Stimulated activated naive B cell treated with anti-CD40 and anti-IgM and Interleukin-4, amounts not matched to agents 10 μg/mL and 1 μg/mL and 100 μg/mL, for 72 hours (primary cell): ENCODE data around the gene FGF23.

Experiments
- ATAC-seq, 2 donors: fragments of 150-1000 bp; cut with Tn5 transposase; replicated peaks; 2 replicates each; pipeline ENCODE4 v1.10.0; 2021; ENCODE audit warnings: moderate library complexity in 1 of 2
- DNase-seq: peaks from one replicate; pipeline ENCODE4 v3.0.0; 2021
- H3K27ac Mint-ChIP-seq: one replicate; pipeline ENCODE4 v1.8.0; 2022; ENCODE audit warnings: mild to moderate bottlenecking, mixed read lengths
- H3K27me3 Mint-ChIP-seq, 2 donors: one replicate each; pipeline ENCODE4 v1.8.0; 2022; ENCODE audit warnings: mixed read lengths in 2 of 2
- H3K36me3 Mint-ChIP-seq, 2 donors: one replicate each; pipeline ENCODE4 v1.8.0; 2022; ENCODE audit warnings: mixed read lengths in 2 of 2, mild to moderate bottlenecking in 1 of 2
- H3K4me1 Mint-ChIP-seq, 2 donors: one replicate each; pipeline ENCODE4 v1.8.0; 2022; ENCODE audit warnings: mixed read lengths in 2 of 2, mild to moderate bottlenecking in 1 of 2
- H3K4me3 Mint-ChIP-seq, 2 donors: one replicate each; pipeline ENCODE4 v1.8.0; 2022; ENCODE audit warnings: mild to moderate bottlenecking in 2 of 2, mixed read lengths in 2 of 2, moderate library complexity in 1 of 2
- H3K9me3 Mint-ChIP-seq, 2 donors: one replicate each; pipeline ENCODE4 v1.8.0; 2022; ENCODE audit warnings: mixed read lengths in 2 of 2, mild to moderate bottlenecking in 1 of 2

The FGF23 gene

DNA sequence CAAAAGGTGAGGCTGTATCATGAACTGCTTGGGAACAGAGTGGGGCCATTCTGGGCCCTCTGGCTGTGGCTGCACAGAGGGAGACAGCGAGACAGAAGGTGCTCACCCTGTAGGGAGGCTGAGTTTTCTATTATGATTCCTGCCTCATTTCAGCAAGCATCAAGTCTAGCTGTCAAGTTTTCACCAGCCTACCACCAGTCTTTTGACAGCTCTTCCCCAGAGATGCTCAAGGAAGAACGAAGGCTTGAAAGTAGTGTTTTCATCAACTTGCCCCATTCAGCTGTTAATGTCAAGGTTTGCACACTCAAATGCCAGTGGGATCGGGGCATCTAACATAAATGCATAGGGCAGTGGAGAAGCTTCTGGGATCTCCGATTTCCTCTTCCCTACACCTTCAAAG, 10.0 kb downstream of the FGF23 start:
- Mint-ChIP-seq H3K4me3 (no peak overlapping the region), H3K4me1 (no peaks in the 10 kb centered on the region), H3K9me3 (no peaks in the 10 kb centered on the region), H3K27ac (no peak overlapping the region), H3K36me3 (no peaks in the 10 kb centered on the region), H3K27me3 (peaks cover 49 to 55% of the 10 kb centered on the region in 2 donors)
- DNase-seq: no peak
- ATAC-seq: no peak

DNA sequence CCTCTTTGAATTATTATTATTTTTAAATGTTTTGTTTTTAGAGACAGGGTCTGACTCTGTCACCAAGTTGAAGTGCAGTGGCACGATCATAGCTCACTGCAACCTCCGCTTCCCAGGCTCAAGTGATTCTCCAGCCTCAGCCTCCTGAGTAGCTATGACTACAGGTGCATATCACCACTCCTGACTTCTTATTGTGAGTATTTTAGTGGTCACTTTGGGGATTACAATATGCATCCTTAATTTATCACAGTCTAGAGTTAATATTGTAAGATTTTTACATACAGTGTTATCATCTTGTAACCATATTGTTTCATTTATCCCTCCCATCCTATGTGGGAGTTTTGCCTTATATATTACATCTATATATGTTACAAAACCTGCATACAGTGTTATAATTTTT, 13.4 kb downstream of the FGF23 start:
- no peak overlapping the region for H3K4me3 Mint-ChIP-seq
- peaks cover 34 to 35% of the 10 kb centered on the region in 2 donors for H3K27me3 Mint-ChIP-seq
- DNase-seq: no peak
- H3K9me3 Mint-ChIP-seq: no peaks in the 10 kb centered on the region
- no peaks in the 10 kb centered on the region for H3K4me1 Mint-ChIP-seq
- ATAC-seq: no peak
- H3K27ac Mint-ChIP-seq: no peak overlapping the region
- peaks cover 0 to 2% of the 10 kb centered on the region in 2 donors for H3K36me3 Mint-ChIP-seq

DNA sequence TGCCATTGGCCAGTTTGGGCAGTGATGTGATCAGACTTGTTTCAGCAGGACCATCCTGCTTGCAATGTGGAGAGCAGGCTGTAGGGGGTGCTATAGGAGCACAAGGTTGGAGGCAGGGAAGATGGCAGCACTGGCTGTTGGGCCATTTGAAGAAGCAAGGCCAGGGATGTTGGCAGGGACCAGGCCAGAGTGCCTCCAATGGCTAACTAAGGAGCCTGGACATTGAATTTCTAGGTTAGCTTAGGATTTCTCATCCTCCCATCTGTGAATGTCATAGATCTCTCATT, 23.5 kb downstream of the FGF23 start:
- H3K4me3 Mint-ChIP-seq: no peak overlapping the region
- no peak overlapping the region for H3K27ac Mint-ChIP-seq
- DNase-seq (peak; percentile 45), ATAC-seq (peak; percentile 62 to 63)
- peaks cover 3 to 6% of the 10 kb centered on the region in 2 donors for H3K4me1 Mint-ChIP-seq
- H3K36me3 Mint-ChIP-seq: peaks cover 6 to 30% of the 10 kb centered on the region in 2 donors
- no peaks in the 10 kb centered on the region for H3K9me3 Mint-ChIP-seq
- no peaks in the 10 kb centered on the region for H3K27me3 Mint-ChIP-seq

DNA sequence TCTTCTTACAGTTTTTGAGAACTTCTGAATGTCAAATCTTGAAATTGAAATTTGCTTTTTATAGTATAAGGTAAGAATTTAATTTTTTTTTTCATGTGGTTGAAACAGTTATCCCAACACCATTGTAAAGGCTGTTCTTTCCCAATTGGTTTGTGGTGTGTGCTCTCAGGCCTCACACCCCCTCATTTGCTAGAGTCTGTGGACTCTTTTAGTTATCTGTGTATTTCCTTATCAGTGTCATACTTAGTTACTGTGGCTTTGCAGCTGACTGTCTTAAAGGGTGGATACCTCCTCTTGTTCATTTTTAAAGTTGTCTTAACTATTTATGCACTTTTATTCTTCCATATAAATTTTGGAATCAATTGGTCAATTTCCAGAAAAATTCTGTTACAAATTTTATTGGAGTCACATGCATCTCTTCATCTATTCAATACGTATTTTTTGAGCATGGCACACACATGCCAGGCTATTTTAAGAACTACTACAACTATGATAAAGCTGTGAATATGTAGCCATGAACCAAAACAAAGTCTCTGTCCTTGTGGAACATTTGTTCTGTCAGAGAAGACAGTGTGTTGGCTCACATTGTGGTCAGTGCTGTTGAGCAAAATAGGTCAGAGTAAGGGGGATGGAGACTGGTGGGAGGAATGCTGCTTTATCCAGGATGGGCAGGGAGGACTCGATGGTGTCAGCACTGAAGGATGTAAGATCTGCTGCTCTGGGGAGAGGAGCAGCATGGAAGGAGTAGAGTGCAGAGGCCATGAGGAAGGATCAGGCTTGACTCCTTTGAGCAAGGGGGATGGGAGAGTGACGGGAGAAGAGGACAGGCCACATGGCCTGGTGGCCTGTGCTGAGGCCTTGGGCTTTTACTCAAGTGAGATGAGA, 24.1 kb downstream of the FGF23 start:
- no peak for DNase-seq
- no peak overlapping the region for H3K27ac Mint-ChIP-seq
- no peak overlapping the region for H3K4me3 Mint-ChIP-seq

DNA sequence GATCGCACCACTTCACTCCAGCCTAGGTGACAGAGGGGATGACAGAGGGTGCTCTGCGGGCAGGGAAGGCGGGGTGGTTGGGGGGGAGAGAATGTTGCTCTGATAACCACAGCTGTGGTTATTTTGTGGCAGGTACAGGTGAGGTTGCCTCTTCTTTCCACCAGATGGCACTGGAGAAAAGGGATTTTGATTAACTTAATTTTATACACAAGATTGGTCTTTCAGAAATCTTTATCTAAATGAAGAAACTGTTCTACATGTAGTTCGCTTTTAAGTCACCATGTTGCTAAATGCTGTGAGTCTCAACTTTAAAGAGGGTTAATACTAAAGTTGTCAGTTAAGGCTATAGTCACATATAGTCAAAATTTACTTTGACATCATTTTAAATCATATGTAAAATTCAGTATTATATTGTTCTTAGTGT, 25.7 kb downstream of the FGF23 start:
- Mint-ChIP-seq H3K36me3 (peaks cover 10 to 43% of the 10 kb centered on the region in 2 donors), H3K4me1 (peaks cover 3 to 6% of the 10 kb centered on the region in 2 donors), H3K27ac (no peak overlapping the region), H3K4me3 (no peak overlapping the region), H3K27me3 (no peaks in the 10 kb centered on the region), H3K9me3 (no peaks in the 10 kb centered on the region)
- no peak for DNase-seq
- ATAC-seq: peak; percentile 41 to 50

More for the DNA sequence above, 24.1 kb downstream of the FGF23 start:
- no peaks in the 10 kb centered on the region for H3K27me3 Mint-ChIP-seq
- no peaks in the 10 kb centered on the region for H3K9me3 Mint-ChIP-seq
- H3K36me3 Mint-ChIP-seq: peaks cover 6 to 34% of the 10 kb centered on the region in 2 donors
- peak in 1 of 2 donors; percentile 12 for ATAC-seq
- peaks cover 3 to 6% of the 10 kb centered on the region in 2 donors for H3K4me1 Mint-ChIP-seq

- Mint-ChIP-seq H3K9me3 (peaks cover 5 to 9% of the 10 kb centered on the region in 2 donors), H3K4me1 (peaks cover 0 to 2% of the 10 kb centered on the region in 2 donors), H3K27ac (no peak overlapping the region), H3K4me3 (no peak overlapping the region), H3K36me3 (peaks cover 38 to 69% of the 10 kb centered on the region in 2 donors), H3K27me3 (no peaks in the 10 kb centered on the region)
- ATAC-seq (no peak), DNase-seq (no peak)
Measured at GRCh38 chr12:4346931-4347330, 32.6 kb downstream of the FGF23 start.

DNA sequence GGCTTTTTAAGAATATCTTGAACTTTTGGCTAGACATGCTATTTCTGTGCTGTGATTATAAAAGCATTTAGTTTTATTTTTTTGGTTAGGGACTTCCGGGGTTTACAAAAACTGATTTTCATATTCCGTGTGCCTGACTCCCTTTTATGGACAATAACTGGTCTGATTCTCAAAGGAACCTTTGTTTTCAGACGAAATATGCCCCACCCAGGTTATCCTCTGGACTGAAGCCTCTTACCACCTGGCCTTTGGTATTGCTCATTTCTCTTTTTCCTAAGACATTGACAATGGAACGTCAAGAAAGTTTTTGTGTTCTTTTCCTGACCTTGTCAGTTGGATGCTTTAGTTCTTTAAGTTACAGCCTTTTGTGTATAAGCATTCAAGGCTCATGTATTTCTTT, 47.7 kb downstream of the FGF23 start:
- ATAC-seq: no peak
- H3K9me3 Mint-ChIP-seq: no peaks in the 10 kb centered on the region
- no peak overlapping the region for H3K4me3 Mint-ChIP-seq
- H3K36me3 Mint-ChIP-seq: peaks cover 31 to 49% of the 10 kb centered on the region in 2 donors
- H3K4me1 Mint-ChIP-seq: peaks cover 6 to 19% of the 10 kb centered on the region in 2 donors
- no peak overlapping the region for H3K27ac Mint-ChIP-seq
- no peak for DNase-seq
- no peaks in the 10 kb centered on the region for H3K27me3 Mint-ChIP-seq

GRCh38 chr12:4331221-4331620, 48.3 kb downstream of the FGF23 start:
- no peak overlapping the region for H3K27ac Mint-ChIP-seq
- no peak for DNase-seq
- H3K4me1 Mint-ChIP-seq: peaks cover 6 to 21% of the 10 kb centered on the region in 2 donors
- H3K27me3 Mint-ChIP-seq: no peaks in the 10 kb centered on the region
- H3K36me3 Mint-ChIP-seq: peaks cover 27 to 46% of the 10 kb centered on the region in 2 donors
- no peak for ATAC-seq
- no peaks in the 10 kb centered on the region for H3K9me3 Mint-ChIP-seq
- no peak overlapping the region for H3K4me3 Mint-ChIP-seq

DNA sequence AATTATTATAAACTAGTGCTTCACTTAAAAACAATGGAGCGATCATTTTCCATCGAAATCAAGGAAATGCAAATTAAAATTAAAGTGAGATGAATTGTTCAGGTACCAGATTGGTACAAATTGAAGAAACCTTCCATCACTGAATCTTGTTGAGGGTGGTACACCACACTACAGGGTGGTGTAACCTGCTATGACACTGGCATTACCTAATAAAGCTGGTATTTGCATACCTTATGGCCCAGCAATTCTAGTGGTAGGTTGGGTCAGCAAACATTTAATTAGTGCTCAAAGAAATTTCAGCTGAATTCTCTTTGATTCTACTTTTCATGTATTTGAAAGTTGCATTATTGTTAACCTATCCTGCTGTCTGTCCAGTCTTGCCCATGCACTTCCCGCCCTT, 49.3 kb downstream of the FGF23 start:
- DNase-seq (no peak), ATAC-seq (no peak)
- peaks cover 6 to 21% of the 10 kb centered on the region in 2 donors for H3K4me1 Mint-ChIP-seq
- no peaks in the 10 kb centered on the region for H3K27me3 Mint-ChIP-seq
- no peak overlapping the region for H3K27ac Mint-ChIP-seq
- no peaks in the 10 kb centered on the region for H3K9me3 Mint-ChIP-seq
- H3K4me3 Mint-ChIP-seq: no peak overlapping the region
- H3K36me3 Mint-ChIP-seq: peaks cover 21 to 36% of the 10 kb centered on the region in 2 donors

DNA sequence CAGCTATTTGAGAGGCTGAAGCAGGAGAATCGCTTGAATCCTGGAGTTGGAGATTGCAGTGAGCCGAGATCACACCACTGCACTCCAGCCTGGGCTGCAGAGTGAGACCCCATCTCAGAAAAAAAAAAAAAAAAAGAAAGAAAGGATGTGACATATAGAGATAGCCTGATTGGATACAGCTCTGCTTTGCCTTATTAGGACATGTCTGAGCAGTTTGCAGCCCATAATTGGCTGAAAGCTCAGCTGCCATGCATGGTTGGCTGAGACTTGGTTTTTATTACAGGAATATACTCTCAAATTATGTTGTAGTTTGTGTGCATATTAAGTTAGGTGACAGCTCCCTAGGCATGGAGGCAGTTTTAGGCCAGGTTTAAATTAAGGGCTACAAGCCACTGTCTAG, 52.2 kb downstream of the FGF23 start:
- DNase-seq (no peak), ATAC-seq (no peak)
- Mint-ChIP-seq H3K36me3 (peaks cover 24 to 36% of the 10 kb centered on the region in 2 donors), H3K4me3 (no peak overlapping the region), H3K27ac (no peak overlapping the region), H3K4me1 (peaks cover 9 to 38% of the 10 kb centered on the region in 2 donors), H3K9me3 (no peaks in the 10 kb centered on the region), H3K27me3 (no peaks in the 10 kb centered on the region)

GRCh38 chr12:4325966-4326365, 53.5 kb downstream of the FGF23 start:
- DNase-seq (no peak), ATAC-seq (no peak)
- Mint-ChIP-seq H3K9me3 (no peaks in the 10 kb centered on the region), H3K27ac (no peak overlapping the region), H3K27me3 (no peaks in the 10 kb centered on the region), H3K4me1 (peaks cover 11 to 44% of the 10 kb centered on the region in 2 donors), H3K4me3 (no peak overlapping the region), H3K36me3 (peaks cover 25 to 36% of the 10 kb centered on the region in 2 donors)

- peaks cover 20 to 30% of the 10 kb centered on the region in 2 donors for H3K36me3 Mint-ChIP-seq
- H3K27ac Mint-ChIP-seq: no peak overlapping the region
- no peak overlapping the region for H3K4me3 Mint-ChIP-seq
- H3K27me3 Mint-ChIP-seq: no peaks in the 10 kb centered on the region
- no peak for DNase-seq
- ATAC-seq: no peak
- peaks cover 14 to 47% of the 10 kb centered on the region in 2 donors for H3K4me1 Mint-ChIP-seq
- no peaks in the 10 kb centered on the region for H3K9me3 Mint-ChIP-seq
Measured at GRCh38 chr12:4324366-4324765, 55.1 kb downstream of the FGF23 start.

DNA sequence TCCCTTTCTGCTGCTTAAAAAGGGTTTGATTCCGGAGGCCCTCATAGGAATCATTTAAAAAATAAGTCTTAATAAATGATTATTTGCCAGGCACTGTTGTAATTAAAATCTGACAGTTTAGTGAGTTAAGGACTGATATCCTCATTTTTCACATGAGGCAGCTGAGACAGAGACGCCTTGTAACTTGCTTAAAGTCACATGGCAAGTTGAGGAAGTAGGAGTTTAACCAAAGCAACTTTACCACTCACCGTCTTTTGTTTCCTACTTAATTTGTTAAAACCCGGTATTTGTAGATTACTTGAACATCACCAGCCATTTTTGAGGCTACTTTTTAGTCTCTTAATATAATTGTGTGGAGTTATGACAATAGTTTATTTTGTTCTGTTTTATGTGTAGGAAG, 56.1 kb downstream of the FGF23 start:
- ATAC-seq: no peak
- Mint-ChIP-seq H3K27ac (no peak overlapping the region), H3K4me3 (peak overlapping the region; percentile 17 to 30)

DNA sequence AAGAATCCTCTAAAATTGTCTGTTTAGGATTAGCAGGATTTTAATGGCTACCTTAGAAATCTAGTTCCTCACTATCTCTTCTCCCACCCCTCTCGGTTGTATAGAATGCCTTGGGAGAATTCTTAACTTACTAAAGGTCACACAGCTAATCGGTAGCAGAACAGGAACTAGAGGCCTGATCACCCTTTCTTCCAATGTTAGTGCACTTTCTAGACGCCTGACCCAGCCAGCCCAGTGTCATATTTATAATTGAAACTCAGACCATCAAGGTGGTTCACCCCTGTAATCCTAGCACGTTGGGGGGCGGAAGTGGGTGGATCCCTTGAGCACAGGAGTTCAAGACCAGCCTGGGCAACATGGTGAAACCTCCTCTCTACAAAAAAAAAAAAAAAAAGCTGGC, 56.8 kb downstream of the FGF23 start:
- ATAC-seq (no peak), DNase-seq (no peak)
- Mint-ChIP-seq H3K27me3 (no peaks in the 10 kb centered on the region), H3K36me3 (peaks cover 18 to 26% of the 10 kb centered on the region in 2 donors), H3K9me3 (no peaks in the 10 kb centered on the region), H3K27ac (peak overlapping the region; percentile 37), H3K4me1 (peaks cover 12 to 43% of the 10 kb centered on the region in 2 donors), H3K4me3 (peak overlapping the region; percentile 70 to 99)

More for the DNA sequence above, 56.1 kb downstream of the FGF23 start:
- Mint-ChIP-seq H3K27me3 (no peaks in the 10 kb centered on the region), H3K36me3 (peaks cover 18 to 26% of the 10 kb centered on the region in 2 donors), H3K4me1 (peaks cover 12 to 43% of the 10 kb centered on the region in 2 donors), H3K9me3 (no peaks in the 10 kb centered on the region)
- no peak for DNase-seq
